Umbilical cord (tissue), 2 donors: ENCODE data around the gene CYB5D1. TPM values are rescaled to one million over a fixed set of nuclear protein-coding genes. Genes with fewer than 3 reads are reported as not detected.

Source experiments
- DNase-seq: peaks from one replicate; pipeline ENCODE4 v3.0.0-alpha.2; 2015; ENCODE audit warnings: low spot score
- total RNA-seq: library from RNA; depleted of rRNA; stranded (reverse); fragments of >200 nt; gene quantifications from one replicate; pipeline ENCODE4 v1.2.3, GENCODE V29; 2014; ENCODE audit warnings: low replicate concordance; ENCODE audit not compliant: insufficient read depth

Gene CYB5D1
- total RNA-seq, 1 donor from 2014 or later = 7.9 TPM

GRCh38 chr17:7885367-7886226 is 27.8 kb downstream of the CYB5D1 start:
- DNase-seq = peak; percentile 49

DNA sequence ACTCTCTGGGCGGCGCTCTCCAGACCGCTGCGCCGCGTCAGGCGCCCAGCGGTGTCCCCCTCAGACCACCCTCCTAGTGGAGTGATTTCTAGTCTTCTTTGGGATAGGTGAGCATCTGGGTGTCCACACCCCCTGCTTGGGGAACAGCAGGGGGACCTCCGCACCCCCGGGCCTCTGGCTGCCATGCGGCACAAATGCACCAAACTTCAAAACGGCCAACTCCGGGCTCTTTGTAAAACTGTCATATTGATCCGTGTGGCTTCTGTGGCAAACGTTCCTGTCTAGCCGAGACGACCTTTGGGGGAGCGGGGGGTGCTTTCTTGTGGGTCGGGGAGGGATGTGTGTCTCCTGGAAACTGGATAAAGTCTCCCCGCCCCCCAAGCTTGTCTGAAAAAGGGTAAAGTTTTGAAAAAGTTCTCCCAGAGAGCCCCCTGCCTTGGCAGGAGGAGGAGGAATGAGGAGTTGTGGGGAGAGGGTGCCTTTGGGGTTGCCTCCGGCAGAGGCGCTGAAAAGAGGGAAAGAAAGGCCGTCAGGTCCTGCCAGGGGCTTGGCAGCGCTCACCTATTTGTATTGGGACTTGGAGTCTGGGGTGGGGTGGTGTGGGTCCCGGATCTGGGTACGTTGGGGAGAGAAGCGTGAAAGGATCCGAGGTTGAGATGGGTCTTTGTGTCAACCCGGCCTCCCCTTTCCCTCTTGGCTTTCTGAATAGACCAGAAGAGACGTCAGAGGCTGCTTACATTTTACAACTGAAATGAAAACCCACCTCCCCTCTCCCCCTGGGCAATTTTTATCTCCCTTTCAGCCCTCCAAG is 28.6 kb downstream of the CYB5D1 start:
- DNase-seq = peak; percentile 60

DNA sequence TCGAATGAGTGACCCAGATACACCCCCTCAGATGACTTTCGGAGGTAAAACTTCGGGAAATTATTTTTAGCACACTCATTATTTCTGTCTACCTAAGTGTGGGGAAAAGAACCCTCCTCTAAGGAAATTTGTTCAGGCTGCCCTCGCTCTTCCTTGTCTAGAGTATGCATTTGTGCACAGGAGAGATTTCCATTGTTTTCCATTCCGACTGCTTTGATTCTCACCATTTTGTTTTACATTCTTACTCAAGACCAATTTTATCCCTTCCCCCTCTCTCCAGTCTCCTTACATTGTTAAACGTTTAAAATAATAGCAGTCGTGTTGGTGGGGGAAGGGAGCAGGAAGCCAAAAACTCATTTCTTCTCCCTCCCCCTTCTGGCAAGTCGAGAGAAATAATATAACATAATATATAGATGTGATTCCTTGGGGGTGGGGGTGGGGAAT is 29.3 kb downstream of the CYB5D1 start:
- no peak for DNase-seq

- DNase-seq = peak; percentile 98
These were observed 29.8 kb downstream of the CYB5D1 start for GRCh38 chr17:7887482-7888183.

- peak; percentile 85 for DNase-seq
These were observed 30.5 kb downstream of the CYB5D1 start, which contains the start of gene CHD3 for GRCh38 chr17:7888184-7888920. CHD3 (plus strand) TSS chr17:7888789; CDS start chr17:7889001, 212 bp downstream.

- DNase-seq = peak; percentile 94
These were observed 31.6 kb downstream of the CYB5D1 start for GRCh38 chr17:7889166-7889955.

DNA sequence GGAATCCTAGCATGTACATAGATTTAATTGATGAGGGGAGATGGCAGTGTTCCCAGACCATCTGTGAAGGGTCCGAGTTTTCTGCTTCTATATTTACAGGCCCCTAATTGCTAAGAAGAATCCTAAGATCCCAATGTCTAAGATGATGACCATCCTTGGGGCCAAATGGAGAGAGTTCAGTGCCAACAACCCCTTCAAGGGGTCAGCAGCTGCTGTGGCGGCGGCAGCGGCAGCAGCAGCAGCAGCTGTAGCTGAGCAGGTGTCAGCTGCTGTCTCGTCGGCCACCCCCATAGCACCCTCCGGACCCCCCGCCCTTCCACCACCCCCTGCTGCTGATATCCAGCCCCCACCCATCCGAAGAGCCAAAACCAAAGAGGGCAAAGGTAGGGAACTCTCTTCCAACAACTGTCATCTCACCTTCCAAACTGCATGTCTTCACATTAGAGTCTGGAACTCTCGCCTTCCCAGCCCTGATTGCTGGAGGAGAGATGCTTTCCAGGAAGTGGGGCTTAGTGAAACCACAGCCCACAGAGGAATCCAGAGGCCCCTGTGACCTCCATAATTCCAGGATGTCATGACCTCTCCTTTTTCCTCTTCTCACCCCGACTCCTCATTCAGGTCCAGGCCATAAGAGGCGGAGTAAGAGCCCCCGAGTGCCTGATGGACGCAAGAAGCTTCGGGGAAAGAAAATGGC is 35.5 kb downstream of the CYB5D1 start:
- no peak for DNase-seq

- no peak for DNase-seq
These were observed 36.4 kb downstream of the CYB5D1 start for GRCh38 chr17:7894226-7894625.

DNA sequence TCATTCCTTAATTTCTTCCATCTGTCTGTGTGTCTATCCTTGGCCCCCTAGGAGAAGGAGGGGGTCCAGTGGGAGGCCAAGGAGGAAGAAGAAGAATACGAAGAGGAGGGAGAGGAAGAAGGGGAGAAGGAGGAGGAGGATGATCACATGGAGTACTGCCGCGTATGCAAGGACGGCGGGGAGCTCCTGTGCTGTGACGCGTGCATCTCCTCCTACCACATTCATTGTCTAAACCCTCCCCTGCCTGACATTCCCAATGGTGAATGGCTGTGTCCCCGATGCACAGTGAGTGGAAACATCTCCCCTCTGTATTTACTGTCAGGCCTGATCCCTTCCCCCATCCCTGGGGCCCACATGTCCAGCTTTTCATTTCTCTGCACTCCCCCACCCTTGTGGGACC is 37.1 kb downstream of the CYB5D1 start:
- DNase-seq = no peak

DNA sequence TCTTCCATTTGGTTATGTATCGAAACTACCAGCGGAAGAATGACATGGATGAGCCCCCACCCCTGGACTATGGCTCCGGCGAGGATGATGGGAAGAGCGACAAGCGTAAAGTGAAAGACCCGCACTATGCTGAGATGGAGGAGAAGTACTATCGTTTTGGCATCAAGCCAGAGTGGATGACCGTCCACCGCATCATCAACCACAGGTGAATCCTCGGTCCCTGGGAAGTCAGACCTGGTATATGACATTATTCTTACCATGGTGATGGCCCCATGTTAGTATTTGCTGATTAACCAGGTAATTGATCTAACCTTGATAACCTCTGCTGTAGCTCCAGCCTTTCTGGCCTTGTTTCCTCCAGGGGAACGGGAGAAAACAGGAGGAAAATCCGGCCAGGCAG is 39.3 kb downstream of the CYB5D1 start:
- no peak for DNase-seq

GRCh38 chr17:7897773-7898172 is 40.0 kb downstream of the CYB5D1 start:
- DNase-seq = peak; percentile 84

DNA sequence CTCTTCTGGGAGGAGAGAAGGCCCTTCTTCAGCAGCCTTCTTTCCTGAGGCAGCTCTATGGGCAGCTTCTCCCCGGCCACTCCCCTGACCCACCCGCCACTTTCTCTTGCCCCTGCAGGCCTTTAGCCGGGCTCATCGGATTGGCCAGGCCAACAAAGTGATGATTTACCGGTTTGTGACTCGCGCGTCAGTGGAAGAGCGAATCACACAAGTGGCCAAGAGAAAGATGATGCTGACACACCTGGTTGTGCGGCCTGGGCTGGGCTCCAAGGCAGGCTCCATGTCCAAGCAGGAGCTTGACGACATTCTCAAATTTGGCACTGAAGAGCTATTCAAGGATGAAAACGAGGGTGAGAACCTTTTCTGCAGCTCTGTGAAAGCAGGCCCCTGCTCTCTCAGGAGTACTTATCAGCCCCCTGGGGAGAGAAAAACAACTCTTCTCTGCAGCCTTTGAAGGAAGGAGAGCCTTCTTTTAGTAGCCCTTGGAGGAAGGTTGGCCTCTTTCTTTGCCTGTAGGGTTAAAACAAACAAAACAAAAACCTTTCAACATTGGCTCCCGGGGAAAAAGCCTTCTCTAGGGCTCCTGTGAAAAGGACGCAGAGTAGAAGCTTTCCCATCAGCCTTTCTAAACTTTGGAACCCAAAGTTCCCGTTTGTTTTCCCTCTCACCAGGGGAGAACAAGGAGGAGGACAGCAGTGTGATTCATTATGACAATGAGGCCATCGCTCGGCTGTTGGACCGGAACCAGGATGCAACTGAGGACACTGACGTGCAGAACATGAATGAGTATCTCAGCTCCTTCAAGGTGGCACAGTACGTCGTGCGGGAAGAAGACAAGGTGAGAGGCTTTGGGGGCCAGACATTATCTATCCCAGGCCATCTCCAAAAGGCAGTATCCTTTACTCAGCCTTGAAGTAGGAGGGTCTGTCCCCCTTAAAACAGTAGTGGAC is 45.6 kb downstream of the CYB5D1 start:
- DNase-seq = no peak

DNA sequence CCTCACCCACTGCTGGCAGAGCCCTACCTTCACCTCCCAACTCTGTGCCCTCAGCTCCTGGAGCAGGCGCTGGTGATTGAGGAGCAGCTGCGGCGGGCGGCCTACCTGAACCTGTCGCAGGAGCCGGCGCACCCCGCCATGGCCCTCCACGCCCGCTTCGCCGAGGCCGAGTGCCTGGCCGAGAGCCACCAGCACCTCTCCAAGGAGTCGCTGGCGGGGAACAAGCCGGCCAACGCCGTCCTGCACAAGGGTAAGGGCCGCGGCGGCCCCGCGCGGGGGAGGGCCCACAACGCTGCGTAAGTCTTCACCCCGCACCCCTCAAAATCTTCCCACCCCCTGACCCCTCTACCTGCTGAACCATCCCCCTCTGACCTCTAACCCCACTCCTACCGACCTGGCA is 51.3 kb downstream of the CYB5D1 start:
- DNase-seq = no peak

DNA sequence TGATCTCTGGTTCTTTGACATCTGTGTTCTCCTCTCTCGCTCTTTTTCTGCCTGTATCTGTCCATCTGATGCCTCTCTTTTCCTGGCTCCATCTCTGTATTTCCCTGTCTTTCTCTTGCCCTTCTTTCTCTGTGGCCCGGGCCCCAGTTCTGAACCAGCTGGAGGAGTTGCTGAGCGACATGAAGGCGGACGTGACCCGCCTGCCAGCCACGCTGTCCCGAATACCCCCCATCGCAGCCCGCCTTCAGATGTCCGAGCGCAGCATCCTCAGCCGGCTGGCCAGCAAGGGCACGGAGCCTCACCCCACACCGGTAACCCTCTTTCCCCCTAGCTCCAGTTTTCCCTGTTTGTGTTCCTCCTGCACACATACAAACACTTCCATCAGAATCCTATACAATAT is 52.5 kb downstream of the CYB5D1 start:
- DNase-seq = no peak

DNA sequence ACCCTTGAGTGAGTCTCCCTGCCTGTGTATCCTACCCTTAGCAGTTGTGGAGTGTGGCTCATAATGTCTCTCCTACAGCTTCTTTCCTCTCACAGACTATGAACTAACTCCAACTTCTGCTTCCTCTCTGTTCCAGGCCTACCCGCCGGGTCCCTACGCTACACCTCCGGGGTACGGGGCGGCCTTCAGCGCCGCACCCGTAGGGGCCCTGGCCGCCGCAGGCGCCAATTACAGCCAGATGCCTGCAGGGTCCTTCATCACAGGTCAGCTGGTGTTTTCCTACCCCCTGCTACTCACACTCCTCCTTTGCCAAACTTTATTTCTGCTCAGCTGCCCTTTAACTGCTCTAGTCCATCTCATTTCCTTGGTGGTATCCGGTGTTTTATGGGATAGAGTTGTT is 52.9 kb downstream of the CYB5D1 start:
- no peak for DNase-seq

DNA sequence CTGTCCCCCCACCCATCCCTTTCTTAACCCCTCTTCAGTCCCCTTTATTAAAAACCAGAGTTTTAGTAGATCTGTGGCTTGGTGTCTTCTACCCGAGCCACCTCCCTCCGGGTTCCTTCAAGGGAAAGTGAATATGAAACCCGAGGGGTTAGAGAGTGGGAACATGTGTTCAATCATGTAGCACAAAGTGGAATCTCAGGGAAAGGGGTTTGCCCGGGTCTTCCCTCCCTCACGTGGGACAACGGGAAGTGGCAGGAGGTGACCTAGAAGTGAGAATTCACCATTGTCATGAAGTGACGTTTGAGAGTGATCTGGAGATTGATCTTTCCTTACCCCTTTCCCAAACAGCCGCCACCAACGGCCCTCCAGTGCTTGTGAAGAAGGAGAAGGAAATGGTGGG is 53.3 kb downstream of the CYB5D1 start:
- DNase-seq = no peak
